NCI-H748 (cell line): ENCODE data around the gene RPS28.

Experiments
- DNase-seq: peaks from one replicate; lab custom pipeline; 2025; ENCODE audit not compliant: unreplicated experiment; lab: John Stamatoyannopoulos, UW

Gene RPS28

DNA sequence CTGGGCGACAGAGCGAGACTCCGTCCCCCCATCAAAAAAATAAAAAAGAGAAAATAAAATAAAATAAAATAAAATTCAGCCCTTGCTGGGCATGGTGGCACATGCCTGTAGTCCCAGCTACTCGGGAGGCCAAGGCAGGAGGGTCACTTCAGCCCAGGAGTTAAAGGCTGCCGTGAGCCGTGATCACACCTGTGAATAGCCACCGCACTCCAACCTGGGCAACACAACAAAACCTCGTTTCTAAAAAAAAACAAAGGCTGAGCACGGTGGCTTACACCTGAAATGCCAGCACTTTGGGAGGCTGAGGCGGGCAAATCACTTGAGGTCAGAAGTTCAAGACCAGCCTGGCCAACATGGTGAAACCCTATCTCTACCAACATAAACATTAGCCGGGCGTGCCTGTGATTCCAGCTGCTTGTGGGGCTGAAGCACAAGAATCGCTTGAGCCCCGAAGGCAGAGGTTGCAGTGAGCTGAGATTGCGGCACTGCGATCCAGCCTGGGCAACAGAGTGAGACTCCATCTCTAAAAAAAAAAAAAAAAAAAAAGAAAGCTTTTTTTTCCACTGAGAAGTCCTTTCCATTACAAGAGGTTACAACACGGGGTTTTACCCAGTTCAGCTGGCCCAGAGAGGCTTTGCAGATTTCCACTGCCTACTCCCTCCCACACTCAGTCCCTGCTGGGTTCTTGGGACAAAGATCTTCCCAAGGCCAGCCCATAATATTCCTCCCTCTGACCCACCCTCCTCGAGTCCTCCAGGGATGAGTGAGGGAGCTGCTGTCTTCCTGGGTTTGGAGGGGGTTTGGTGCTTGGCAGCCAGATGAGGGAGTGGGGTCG lies 49.1 kb downstream of the RPS28 start:
- DNase-seq = no peak

DNA sequence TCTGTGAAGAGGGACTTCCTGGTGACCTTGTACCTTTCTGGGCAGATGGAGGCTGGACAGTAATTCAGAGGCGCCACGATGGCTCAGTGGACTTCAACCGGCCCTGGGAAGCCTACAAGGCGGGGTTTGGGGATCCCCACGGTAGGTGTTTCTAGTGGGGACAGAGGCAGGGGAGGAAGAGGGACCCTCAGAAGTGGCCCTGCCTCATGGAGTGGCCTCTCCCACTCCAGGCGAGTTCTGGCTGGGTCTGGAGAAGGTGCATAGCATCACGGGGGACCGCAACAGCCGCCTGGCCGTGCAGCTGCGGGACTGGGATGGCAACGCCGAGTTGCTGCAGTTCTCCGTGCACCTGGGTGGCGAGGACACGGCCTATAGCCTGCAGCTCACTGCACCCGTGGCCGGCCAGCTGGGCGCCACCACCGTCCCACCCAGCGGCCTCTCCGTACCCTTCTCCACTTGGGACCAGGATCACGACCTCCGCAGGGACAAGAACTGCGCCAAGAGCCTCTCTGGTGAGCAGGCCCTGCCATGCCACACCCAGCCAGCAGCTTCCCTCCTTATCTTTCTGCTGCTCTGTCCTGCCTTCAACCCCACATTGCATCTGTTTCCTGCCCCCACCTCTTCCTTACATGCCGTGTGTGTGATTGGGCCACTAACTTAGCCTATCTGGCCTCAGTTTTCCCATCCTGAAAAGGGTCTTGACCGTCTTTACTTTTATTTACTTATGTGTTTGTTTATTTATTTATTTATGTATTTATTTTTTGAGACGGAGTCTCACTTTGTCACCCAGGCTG lies 49.9 kb downstream of the RPS28 start:
- DNase-seq = no peak
